ENCODE data around the gene PTPN13.

The PTPN13 gene

DNA sequence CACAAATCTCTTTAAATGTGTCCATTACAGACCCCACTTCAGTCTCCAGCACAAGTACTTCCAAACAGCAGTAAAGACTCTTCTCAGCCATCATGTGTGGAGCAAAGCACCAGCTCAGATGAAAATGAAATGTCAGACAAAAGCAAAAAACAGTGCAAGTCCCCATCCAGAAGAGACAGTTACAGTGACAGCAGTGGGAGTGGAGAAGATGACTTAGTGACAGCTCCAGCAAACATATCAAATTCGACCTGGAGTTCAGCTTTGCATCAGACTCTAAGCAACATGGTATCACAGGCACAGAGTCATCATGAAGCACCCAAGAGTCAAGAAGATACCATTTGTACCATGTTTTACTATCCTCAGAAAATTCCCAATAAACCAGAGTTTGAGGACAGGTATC lies 177.0 kb downstream of the PTPN13 start:
- no peak overlapping the region for H4K8ac ChIP-seq (ENCODE audit: low read depth, low read length)
- no peaks in the 10 kb centered on the region for H3K27me3 ChIP-seq (ENCODE audit: control insufficient read depth in 3 of 3, insufficient read depth in 3 of 3, low read depth in 1 of 3, low read length in 3 of 3)
- H3K18ac ChIP-seq (ENCODE audit: low read length): no peak overlapping the region
- H2AK5ac ChIP-seq (ENCODE audit: low read depth, low read length): no peak overlapping the region
- H2BK120ac ChIP-seq (ENCODE audit: low read depth, low read length): no peak overlapping the region
- H2AFZ ChIP-seq (ENCODE audit: low read length): no peak overlapping the region
- no peak overlapping the region for H2BK5ac ChIP-seq (ENCODE audit: low read length)
- H3K4me3 ChIP-seq (ENCODE audit: low read length in 2 of 2): no peak overlapping the region
- H2BK15ac ChIP-seq (ENCODE audit: low read length): no peak overlapping the region
- H3K4ac ChIP-seq (ENCODE audit: low read length): no peak overlapping the region
- H3K4me1 ChIP-seq (ENCODE audit: control insufficient read depth in 2 of 2, insufficient read depth in 1 of 2, low read depth in 1 of 2, low read length in 2 of 2): no peaks in the 10 kb centered on the region
- H3K9ac ChIP-seq (ENCODE audit: low read depth, low read length, poor library complexity): no peak overlapping the region
- no CpG with 5 or more reads among the region's 1 CpG for WGBS, 2 donors (ENCODE audit: extremely low coverage in 2 of 2, insufficient read length in 2 of 2, insufficient replicate concordance in 1 of 2)
- peaks cover 22 to 100% of the 10 kb centered on the region in 2 donors for H3K36me3 ChIP-seq (replicated peaks in 1 of 2; ENCODE audit: control insufficient read depth in 2 of 2, insufficient read depth in 2 of 2, low read length in 2 of 2)
- no peak overlapping the region for H3K23ac ChIP-seq (ENCODE audit: low read depth, low read length, poor library complexity)
- no peaks in the 10 kb centered on the region for H3K9me3 ChIP-seq (replicated peaks in 1 of 2; ENCODE audit: control insufficient read depth in 2 of 2, insufficient read depth in 1 of 2, low read depth in 1 of 2, low read length in 2 of 2)
- no peak overlapping the region for H3K4me2 ChIP-seq (ENCODE audit: insufficient read depth, low read length, poor library complexity, severe bottlenecking)
- H4K91ac ChIP-seq (ENCODE audit: low read depth, low read length, poor library complexity): no peak overlapping the region
- no peak overlapping the region for H3K14ac ChIP-seq (ENCODE audit: low read length)
- DNase-seq (ENCODE audit: low spot score): no peak
- no peaks in the 10 kb centered on the region for H3K79me1 ChIP-seq (ENCODE audit: low read depth, low read length)
- no peak overlapping the region for H2BK12ac ChIP-seq (ENCODE audit: low read length)
- H3K27ac ChIP-seq (replicated peaks; ENCODE audit: low read length): no peak overlapping the region

DNA sequence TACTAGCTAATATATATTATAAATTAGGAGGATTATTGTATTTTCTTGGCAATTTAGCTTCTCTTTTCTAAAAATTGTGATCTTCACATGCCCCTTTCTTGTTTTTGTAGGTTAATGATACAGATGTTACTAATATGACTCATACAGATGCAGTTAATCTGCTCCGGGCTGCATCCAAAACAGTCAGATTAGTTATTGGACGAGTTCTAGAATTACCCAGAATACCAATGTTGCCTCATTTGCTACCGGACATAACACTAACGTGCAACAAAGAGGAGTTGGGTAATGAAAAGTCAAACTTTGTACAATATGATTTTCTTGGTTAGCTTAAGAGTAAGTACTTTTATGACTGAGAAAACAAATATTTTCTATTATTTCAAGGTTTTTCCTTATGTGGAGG lies 180.9 kb downstream of the PTPN13 start:
- Histone ChIP-seq H4K8ac (ENCODE audit: low read depth, low read length) (no peak overlapping the region), H3K27me3 (ENCODE audit: control insufficient read depth in 3 of 3, insufficient read depth in 3 of 3, low read depth in 1 of 3, low read length in 3 of 3) (no peaks in the 10 kb centered on the region), H3K9ac (ENCODE audit: low read depth, low read length, poor library complexity) (no peak overlapping the region), H3K27ac (replicated peaks; ENCODE audit: low read length) (no peak overlapping the region), H3K36me3 (replicated peaks in 1 of 2; ENCODE audit: control insufficient read depth in 2 of 2, insufficient read depth in 2 of 2, low read length in 2 of 2) (peaks cover 20 to 99% of the 10 kb centered on the region in 2 donors), H3K9me3 (replicated peaks in 1 of 2; ENCODE audit: control insufficient read depth in 2 of 2, insufficient read depth in 1 of 2, low read depth in 1 of 2, low read length in 2 of 2) (peaks cover 1 to 2% of the 10 kb centered on the region in 2 donors), H3K4me3 (ENCODE audit: low read length in 2 of 2) (no peak overlapping the region), H2BK12ac (ENCODE audit: low read length) (no peak overlapping the region), H3K4me1 (ENCODE audit: control insufficient read depth in 2 of 2, insufficient read depth in 1 of 2, low read depth in 1 of 2, low read length in 2 of 2) (no peaks in the 10 kb centered on the region), H3K18ac (ENCODE audit: low read length) (no peak overlapping the region), H2BK120ac (ENCODE audit: low read depth, low read length) (no peak overlapping the region), H2AFZ (ENCODE audit: low read length) (no peak overlapping the region), H3K14ac (ENCODE audit: low read length) (no peak overlapping the region), H2AK5ac (ENCODE audit: low read depth, low read length) (no peak overlapping the region), H3K23ac (ENCODE audit: low read depth, low read length, poor library complexity) (no peak overlapping the region), H2BK15ac (ENCODE audit: low read length) (no peak overlapping the region), H3K4ac (ENCODE audit: low read length) (no peak overlapping the region), H3K4me2 (ENCODE audit: insufficient read depth, low read length, poor library complexity, severe bottlenecking) (no peak overlapping the region), H4K91ac (ENCODE audit: low read depth, low read length, poor library complexity) (no peak overlapping the region), H2BK5ac (ENCODE audit: low read length) (no peak overlapping the region), H3K79me1 (ENCODE audit: low read depth, low read length) (no peaks in the 10 kb centered on the region)
- no peak for DNase-seq (ENCODE audit: low spot score)
- WGBS, 2 donors (ENCODE audit: extremely low coverage in 2 of 2, insufficient read length in 2 of 2, insufficient replicate concordance in 1 of 2): no CpG with 5 or more reads among the region's 4 CpGs

DNA sequence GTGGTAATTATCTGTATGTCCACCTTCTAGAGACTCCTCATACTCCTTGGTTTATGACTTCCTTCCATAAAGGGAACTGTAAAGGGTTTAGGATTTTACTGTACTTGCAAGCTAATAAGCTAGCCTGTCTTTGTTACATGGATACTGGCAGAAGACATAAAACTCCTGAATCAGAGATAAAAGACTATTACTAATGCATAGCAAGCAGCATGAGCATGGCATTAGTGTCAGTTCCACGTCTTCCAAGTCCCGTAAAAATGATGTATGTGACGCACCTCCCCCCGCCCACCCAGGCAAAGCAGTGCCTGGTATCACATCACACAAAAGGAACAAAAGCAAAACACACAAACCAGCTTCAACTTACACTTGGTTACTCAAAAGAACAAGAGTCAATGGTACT lies 184.1 kb downstream of the PTPN13 start:
- Histone ChIP-seq H3K27ac (replicated peaks; ENCODE audit: low read length) (no peak overlapping the region), H3K23ac (ENCODE audit: low read depth, low read length, poor library complexity) (no peak overlapping the region), H4K8ac (ENCODE audit: low read depth, low read length) (no peak overlapping the region), H3K79me1 (ENCODE audit: low read depth, low read length) (no peaks in the 10 kb centered on the region), H3K4me2 (ENCODE audit: insufficient read depth, low read length, poor library complexity, severe bottlenecking) (no peak overlapping the region), H2BK12ac (ENCODE audit: low read length) (no peak overlapping the region), H2BK120ac (ENCODE audit: low read depth, low read length) (no peak overlapping the region), H3K4ac (ENCODE audit: low read length) (no peak overlapping the region), H3K27me3 (ENCODE audit: control insufficient read depth in 3 of 3, insufficient read depth in 3 of 3, low read depth in 1 of 3, low read length in 3 of 3) (no peaks in the 10 kb centered on the region), H2AFZ (ENCODE audit: low read length) (no peak overlapping the region), H2BK15ac (ENCODE audit: low read length) (no peak overlapping the region), H3K4me1 (ENCODE audit: control insufficient read depth in 2 of 2, insufficient read depth in 1 of 2, low read depth in 1 of 2, low read length in 2 of 2) (no peaks in the 10 kb centered on the region), H2BK5ac (ENCODE audit: low read length) (no peak overlapping the region), H2AK5ac (ENCODE audit: low read depth, low read length) (no peak overlapping the region), H3K18ac (ENCODE audit: low read length) (no peak overlapping the region), H3K9ac (ENCODE audit: low read depth, low read length, poor library complexity) (no peak overlapping the region), H4K91ac (ENCODE audit: low read depth, low read length, poor library complexity) (no peak overlapping the region), H3K4me3 (ENCODE audit: low read length in 2 of 2) (no peak overlapping the region), H3K9me3 (replicated peaks in 1 of 2; ENCODE audit: control insufficient read depth in 2 of 2, insufficient read depth in 1 of 2, low read depth in 1 of 2, low read length in 2 of 2) (peaks cover 1 to 2% of the 10 kb centered on the region in 2 donors), H3K14ac (ENCODE audit: low read length) (no peak overlapping the region), H3K36me3 (replicated peaks in 1 of 2; ENCODE audit: control insufficient read depth in 2 of 2, insufficient read depth in 2 of 2, low read length in 2 of 2) (peaks cover 18 to 97% of the 10 kb centered on the region in 2 donors)
- WGBS, 2 donors (ENCODE audit: extremely low coverage in 2 of 2, insufficient read length in 2 of 2, insufficient replicate concordance in 1 of 2): no CpG with 5 or more reads among the region's 4 CpGs
- DNase-seq (ENCODE audit: low spot score): no peak

DNA sequence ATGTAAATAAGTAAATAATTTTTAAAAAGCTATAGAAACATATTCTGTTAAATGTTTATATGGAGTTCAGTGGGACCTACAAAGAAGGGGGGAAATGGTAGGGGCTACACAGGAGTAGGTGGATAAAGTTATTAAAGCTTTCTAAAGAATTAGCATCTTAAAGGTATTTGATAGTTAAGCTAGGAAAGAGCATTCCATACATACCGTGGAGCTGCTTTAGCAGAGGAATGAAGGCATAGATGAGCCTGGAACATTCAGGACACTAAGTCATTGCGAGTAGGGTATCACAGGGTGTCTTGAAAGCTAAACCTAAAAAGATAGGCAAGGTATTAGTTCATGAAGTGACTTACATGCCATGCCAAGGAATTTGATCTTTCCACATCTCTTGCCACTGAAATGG lies 194.7 kb downstream of the PTPN13 start:
- peaks cover 32 to 94% of the 10 kb centered on the region in 2 donors for H3K36me3 ChIP-seq (replicated peaks in 1 of 2; ENCODE audit: control insufficient read depth in 2 of 2, insufficient read depth in 2 of 2, low read length in 2 of 2)
- H2BK5ac ChIP-seq (ENCODE audit: low read length): no peak overlapping the region
- H2BK15ac ChIP-seq (ENCODE audit: low read length): no peak overlapping the region
- no peak overlapping the region for H3K23ac ChIP-seq (ENCODE audit: low read depth, low read length, poor library complexity)
- no peak overlapping the region for H2BK12ac ChIP-seq (ENCODE audit: low read length)
- no peak overlapping the region for H2AK5ac ChIP-seq (ENCODE audit: low read depth, low read length)
- no peak overlapping the region for H2AFZ ChIP-seq (ENCODE audit: low read length)
- no peak overlapping the region for H3K18ac ChIP-seq (ENCODE audit: low read length)
- no peaks in the 10 kb centered on the region for H3K27me3 ChIP-seq (ENCODE audit: control insufficient read depth in 3 of 3, insufficient read depth in 3 of 3, low read depth in 1 of 3, low read length in 3 of 3)
- peaks cover 10 to 33% of the 10 kb centered on the region in 2 donors for H3K9me3 ChIP-seq (replicated peaks in 1 of 2; ENCODE audit: control insufficient read depth in 2 of 2, insufficient read depth in 1 of 2, low read depth in 1 of 2, low read length in 2 of 2)
- no peak overlapping the region for H2BK120ac ChIP-seq (ENCODE audit: low read depth, low read length)
- no peak overlapping the region for H4K91ac ChIP-seq (ENCODE audit: low read depth, low read length, poor library complexity)
- no peak overlapping the region for H3K9ac ChIP-seq (ENCODE audit: low read depth, low read length, poor library complexity)
- no peaks in the 10 kb centered on the region for H3K4me1 ChIP-seq (ENCODE audit: control insufficient read depth in 2 of 2, insufficient read depth in 1 of 2, low read depth in 1 of 2, low read length in 2 of 2)
- no peak overlapping the region for H4K8ac ChIP-seq (ENCODE audit: low read depth, low read length)
- H3K27ac ChIP-seq (replicated peaks; ENCODE audit: low read length): no peak overlapping the region
- no peak overlapping the region for H3K14ac ChIP-seq (ENCODE audit: low read length)
- no peak overlapping the region for H3K4me2 ChIP-seq (ENCODE audit: insufficient read depth, low read length, poor library complexity, severe bottlenecking)
- H3K79me1 ChIP-seq (ENCODE audit: low read depth, low read length): peaks cover 3% of the 10 kb centered on the region
- H3K4me3 ChIP-seq (ENCODE audit: low read length in 2 of 2): no peak overlapping the region
- H3K4ac ChIP-seq (ENCODE audit: low read length): no peak overlapping the region
- WGBS, 2 donors (ENCODE audit: extremely low coverage in 2 of 2, insufficient read length in 2 of 2, insufficient replicate concordance in 1 of 2): no CpG with 5 or more reads among the region's 2 CpGs
- no peak for DNase-seq (ENCODE audit: low spot score)

All from neuronal stem cell (in vitro differentiated cells).